HFFc6 (cell line): Measurements from ENCODE around the gene ATP6V0E1. TPM values are rescaled to one million over a fixed set of nuclear protein-coding genes. Genes with fewer than 3 reads are reported as not detected.
"Not testable (repeated sequence)": the region's sequence is repeated elsewhere in the genome, so short reads cannot be mapped to it uniquely, and the experiment has no call there.

Experiments
- DNase-seq: peaks from one replicate; pipeline ENCODE4 v3.0.0-alpha.2; 2018
- H3K27ac Mint-ChIP-seq: 2 replicates; pipeline ENCODE4 v1.8.0; 2020; ENCODE audit warnings: mild to moderate bottlenecking, mixed read lengths
- H3K27me3 Mint-ChIP-seq: 2 replicates; pipeline ENCODE4 v1.8.0; 2021; ENCODE audit warnings: mild to moderate bottlenecking, moderate library complexity, mixed read lengths; ENCODE audit not compliant: insufficient read depth
- H3K36me3 Mint-ChIP-seq: 2 replicates; pipeline ENCODE4 v1.8.0; 2021; ENCODE audit warnings: low read depth, mixed read lengths
- H3K4me1 Mint-ChIP-seq: 2 replicates; pipeline ENCODE4 v1.8.0; 2020; ENCODE audit warnings: low read depth, mixed read lengths
- H3K4me3 Mint-ChIP-seq: 2 replicates; pipeline ENCODE4 v1.8.0; 2020; ENCODE audit warnings: mild to moderate bottlenecking, moderate library complexity, mixed read lengths
- H3K9me3 Mint-ChIP-seq: 2 replicates; pipeline ENCODE4 v1.8.0; 2020; ENCODE audit warnings: mild to moderate bottlenecking, mixed read lengths
- CTCF ChIP-seq: fragments of 200-600 bp; sonication (generic); IDR thresholded peaks from 2 replicates; pipeline ENCODE4 v1.5.0; 2021; ENCODE audit warnings: antibody characterized with exemption, mild to moderate bottlenecking
- total RNA-seq, 6 experiments: library from RNA; stranded (reverse); fragmentation: NEBNext Ultra II Directional; extraction: Animal tissue kit (Norgen Biotek cat#: 25700); gene quantifications; 2 replicates in 1 of 6; 3 replicates in 5 of 6; pipeline ENCODE4 v1.2.3, GENCODE V29; 2021

The ATP6V0E1 gene
- total RNA-seq, 6 experiments from 2014 or later: 462 to 606 (median 488) TPM

GRCh38 chr5:173020643-173021042 is 37.1 kb downstream of the ATP6V0E1 start:
- Mint-ChIP-seq H3K9me3 (no peaks in the 10 kb centered on the region), H3K4me3 (no peak overlapping the region), H3K27ac (no peak overlapping the region), H3K36me3 (peaks cover 30% of the 10 kb centered on the region), H3K27me3 (peaks cover 2% of the 10 kb centered on the region; the same call in 1 of the 2 replicates), H3K4me1 (peaks cover 37% of the 10 kb centered on the region)
- no peak for DNase-seq
- no peak for TF ChIP-seq CTCF

- no peak overlapping the region for H3K4me3 Mint-ChIP-seq
- H3K27ac Mint-ChIP-seq: no peak overlapping the region
- H3K36me3 Mint-ChIP-seq: peaks cover 23% of the 10 kb centered on the region
- H3K9me3 Mint-ChIP-seq: no peaks in the 10 kb centered on the region
- TF ChIP-seq CTCF: no peak
- H3K4me1 Mint-ChIP-seq: 0 out of 2 replicates have a peak, but pooled peaks cover 6% of the 10 kb centered on the region
- DNase-seq: no peak
- peaks cover 2% of the 10 kb centered on the region; the same call in 1 of the 2 replicates for H3K27me3 Mint-ChIP-seq
Observed at GRCh38 chr5:173025651-173026050, 42.1 kb downstream of the ATP6V0E1 start.

- Mint-ChIP-seq H3K27ac (0 out of 2 replicates have a peak overlapping the region, but pooled peaks have one; percentile 27), H3K4me1 (no peaks in the 10 kb centered on the region), H3K9me3 (no peaks in the 10 kb centered on the region), H3K4me3 (no peak overlapping the region), H3K27me3 (peaks cover 2% of the 10 kb centered on the region; the same call in 1 of the 2 replicates), H3K36me3 (peaks cover 4% of the 10 kb centered on the region; the same call in 1 of the 2 replicates)
- no peak for DNase-seq
- no peak for TF ChIP-seq CTCF
Observed at GRCh38 chr5:173027905-173028304, 44.3 kb downstream of the ATP6V0E1 start.

GRCh38 chr5:173028811-173029327 is 45.3 kb downstream of the ATP6V0E1 start:
- H3K9me3 Mint-ChIP-seq: no peaks in the 10 kb centered on the region
- no peaks in the 10 kb centered on the region for H3K4me1 Mint-ChIP-seq
- H3K4me3 Mint-ChIP-seq: no peak overlapping the region
- H3K36me3 Mint-ChIP-seq: peaks cover 4% of the 10 kb centered on the region; the same call in 1 of the 2 replicates
- no peak overlapping the region for H3K27ac Mint-ChIP-seq
- no peak for TF ChIP-seq CTCF
- DNase-seq: no peak
- H3K27me3 Mint-ChIP-seq: peaks cover 2% of the 10 kb centered on the region; the same call in 1 of the 2 replicates

GRCh38 chr5:173029499-173029921 is 45.9 kb downstream of the ATP6V0E1 start:
- H3K27me3 Mint-ChIP-seq: no peaks in the 10 kb centered on the region; the same call in 1 of the 2 replicates
- H3K9me3 Mint-ChIP-seq: no peaks in the 10 kb centered on the region
- no peak overlapping the region for H3K4me3 Mint-ChIP-seq
- no peak for TF ChIP-seq CTCF
- DNase-seq: no peak
- H3K4me1 Mint-ChIP-seq: peaks cover 3% of the 10 kb centered on the region
- no peak overlapping the region for H3K27ac Mint-ChIP-seq
- H3K36me3 Mint-ChIP-seq: peaks cover 6% of the 10 kb centered on the region

GRCh38 chr5:173032096-173032495 is 48.5 kb downstream of the ATP6V0E1 start:
- not testable (repeated sequence) for H3K27me3 Mint-ChIP-seq, H3K4me3 Mint-ChIP-seq
- H3K36me3 Mint-ChIP-seq: peaks cover 23% of the 10 kb centered on the region

More at GRCh38 chr5:173032096-173032495, 48.5 kb downstream of the ATP6V0E1 start:
- DNase-seq, H3K27ac Mint-ChIP-seq, H3K9me3 Mint-ChIP-seq: not testable (repeated sequence)
- H3K4me1 Mint-ChIP-seq: peaks cover 23% of the 10 kb centered on the region
